Peyer's patch (tissue), 4 donors: Measurements from ENCODE around the gene OGFOD1. TPM values are rescaled to one million over a fixed set of nuclear protein-coding genes. Genes with fewer than 3 reads are reported as not detected.

Source experiments
- DNase-seq, 3 donors: peaks; one replicate each; pipeline ENCODE4 v3.0.0-alpha.2; 2017 to 2019
- H3K27ac ChIP-seq, 4 donors: fragments of 200-600 bp; sonication (generic); one replicate each; pipeline ENCODE4 v1.5.1; 2016 to 2019
- H3K27me3 ChIP-seq, 2 donors: fragments of 200-600 bp; sonication (generic); one replicate each; pipeline ENCODE4 v1.5.1; 2019
- H3K36me3 ChIP-seq, 3 donors: fragments of 200-600 bp; sonication (generic); one replicate each; pipeline ENCODE4 v1.5.1; 2016 to 2019
- H3K4me1 ChIP-seq, 4 donors: fragments of 200-600 bp; sonication (generic); one replicate each; pipeline ENCODE4 v1.5.1; 2016 to 2019
- H3K4me3 ChIP-seq, 4 donors: fragments of 200-600 bp; sonication (generic); 1 replicate in 3 of 4; 2 replicates in 1 of 4; pipeline ENCODE4 v1.5.1; 2016 to 2019; ENCODE audit warnings: mild to moderate bottlenecking in 1 of 4
- H3K9me3 ChIP-seq, 4 donors: fragments of 200-600 bp; sonication (generic); one replicate each; pipeline ENCODE4 v1.5.1; 2016 to 2019; ENCODE audit warnings: mild to moderate bottlenecking in 1 of 4
- CTCF ChIP-seq, 6 experiments: fragments of 450-650 bp in 4 of 6; fragments of 200-600 bp in 2 of 6; sonication (generic) in 1 of 6; IDR thresholded peaks; one replicate each; pipeline ENCODE4 v1.5.1; 2017 to 2019; ENCODE audit warnings: antibody characterized with exemption in 6 of 6, mild to moderate bottlenecking in 3 of 6, moderate library complexity in 1 of 6
- POLR2A ChIP-seq, 2 donors: fragments of 450-650 bp; IDR thresholded peaks; one replicate each; pipeline ENCODE4 v1.5.1; 2017; ENCODE audit warnings: antibody characterized with exemption in 2 of 2, mild to moderate bottlenecking in 2 of 2, moderate library complexity in 2 of 2
- total RNA-seq, 4 donors: library from RNA; depleted of rRNA; stranded (reverse); fragments of >200 nt; gene quantifications; one replicate each; pipeline ENCODE4 v1.1.0, GENCODE V29; 2016

Gene OGFOD1
- total RNA-seq, 4 donors from 2014 or later: 11.0 to 47.9 (median 18.0) TPM

GRCh38 chr16:56493815-56494214, 42.5 kb downstream of the OGFOD1 start:
- Histone ChIP-seq H3K4me3 (no peak overlapping the region), H3K27ac (no peak overlapping the region), H3K9me3 (no peaks in the 10 kb centered on the region), H3K4me1 (no peaks in the 10 kb centered on the region), H3K36me3 (peaks cover 0 to 39% (median 0%) of the 10 kb centered on the region in 3 donors), H3K27me3 (no peaks in the 10 kb centered on the region)
- no peak for DNase-seq
- TF ChIP-seq CTCF (IDR thresholded peaks at IDR 0.05) (no peak), POLR2A (IDR thresholded peaks at IDR 0.05) (no peak)

DNA sequence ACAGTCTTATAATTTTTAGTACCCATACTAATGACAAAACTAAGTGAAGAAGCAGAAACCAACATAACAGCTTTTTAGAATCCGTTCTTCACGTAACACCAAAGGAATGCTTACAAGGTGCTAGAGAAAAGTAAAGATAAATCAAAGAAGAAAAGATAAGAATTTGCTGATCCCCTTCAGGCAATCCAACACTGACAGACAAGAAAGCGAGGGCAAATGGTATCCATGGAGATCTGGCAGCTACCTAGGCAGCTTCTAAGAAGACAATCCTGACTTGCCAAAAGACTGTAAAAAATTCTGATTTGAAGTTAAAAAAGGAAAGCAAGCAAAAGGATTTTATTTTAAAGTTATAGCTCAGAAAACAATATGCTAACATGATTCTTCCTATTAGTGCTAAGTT, 53.8 kb downstream of the OGFOD1 start:
- TF ChIP-seq CTCF (IDR thresholded peaks at IDR 0.05): no peak
- TF ChIP-seq POLR2A (IDR thresholded peaks at IDR 0.05): no peak
- H3K4me1 ChIP-seq: no peaks in the 10 kb centered on the region
- H3K36me3 ChIP-seq: peaks cover 0 to 96% (median 0%) of the 10 kb centered on the region in 3 donors
- no peak for DNase-seq
- no peak overlapping the region for H3K27ac ChIP-seq
- no peaks in the 10 kb centered on the region for H3K27me3 ChIP-seq
- H3K4me3 ChIP-seq: no peak overlapping the region
- H3K9me3 ChIP-seq: no peaks in the 10 kb centered on the region

DNA sequence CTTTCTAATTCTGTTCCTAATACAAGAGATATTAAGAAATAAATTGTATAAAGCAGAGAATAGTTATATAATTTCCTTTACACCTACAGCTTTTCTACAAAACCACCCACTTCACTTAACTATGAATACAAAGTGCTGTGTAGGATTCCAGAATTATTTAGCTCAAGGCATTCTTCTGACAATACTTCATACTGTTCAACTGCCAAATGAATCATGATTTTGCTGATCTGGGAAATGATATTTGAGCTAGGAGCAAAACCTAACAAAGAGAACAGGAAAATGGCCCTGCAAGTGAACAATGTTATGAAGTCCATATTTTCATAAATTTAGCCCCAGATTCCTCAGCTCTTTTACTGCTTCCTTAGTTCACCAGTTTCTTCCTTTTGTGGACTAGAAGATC, 55.6 kb downstream of the OGFOD1 start:
- H3K27me3 ChIP-seq: no peaks in the 10 kb centered on the region
- H3K9me3 ChIP-seq: no peaks in the 10 kb centered on the region
- peaks cover 0 to 93% (median 0%) of the 10 kb centered on the region in 3 donors for H3K36me3 ChIP-seq
- H3K4me1 ChIP-seq: no peaks in the 10 kb centered on the region
- TF ChIP-seq POLR2A (IDR thresholded peaks at IDR 0.05): no peak
- TF ChIP-seq CTCF (IDR thresholded peaks at IDR 0.05): no peak
- no peak overlapping the region for H3K4me3 ChIP-seq
- H3K27ac ChIP-seq: no peak overlapping the region
- no peak for DNase-seq

- no peak for DNase-seq
- no peak overlapping the region for H3K4me3 ChIP-seq
- no peaks in the 10 kb centered on the region for H3K27me3 ChIP-seq
- H3K4me1 ChIP-seq: peaks cover 0 to 4% (median 0%) of the 10 kb centered on the region in 4 donors
- peaks cover 0 to 58% (median 0%) of the 10 kb centered on the region in 3 donors for H3K36me3 ChIP-seq
- no peak overlapping the region for H3K27ac ChIP-seq
- no peak for TF ChIP-seq CTCF (IDR thresholded peaks at IDR 0.05)
- TF ChIP-seq POLR2A (IDR thresholded peaks at IDR 0.05): no peak
- no peaks in the 10 kb centered on the region for H3K9me3 ChIP-seq
These were observed 59.2 kb downstream of the OGFOD1 start for GRCh38 chr16:56510544-56510943.

- H3K27ac ChIP-seq: no peak overlapping the region
- peaks cover 0 to 4% (median 0%) of the 10 kb centered on the region in 4 donors for H3K4me1 ChIP-seq
- no peak for TF ChIP-seq CTCF (IDR thresholded peaks at IDR 0.05)
- no peak for TF ChIP-seq POLR2A (IDR thresholded peaks at IDR 0.05)
These were observed 60.7 kb downstream of the OGFOD1 start for GRCh38 chr16:56512025-56512424.

DNA sequence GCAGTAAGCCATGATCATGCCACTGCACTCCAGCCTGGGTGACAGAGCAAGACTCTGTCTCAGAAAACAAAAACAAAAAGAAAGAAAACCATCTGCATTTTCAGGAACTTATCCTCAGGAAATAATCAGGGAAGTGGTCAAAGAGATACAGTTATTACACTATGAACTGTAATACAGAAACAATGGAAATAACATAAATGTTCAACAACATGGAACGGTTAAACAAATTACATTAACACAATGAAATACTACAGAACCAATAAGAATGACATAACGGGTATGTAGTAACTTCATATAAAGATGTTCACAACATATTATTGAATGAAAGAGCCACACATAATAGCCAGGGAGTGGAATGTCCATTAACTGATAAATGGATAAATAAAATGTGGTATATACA, 61.7 kb downstream of the OGFOD1 start:
- no peak for TF ChIP-seq POLR2A (IDR thresholded peaks at IDR 0.05)
- TF ChIP-seq CTCF (IDR thresholded peaks at IDR 0.05): no peak
- Histone ChIP-seq H3K27ac (no peak overlapping the region), H3K4me3 (no peak overlapping the region), H3K36me3 (peaks cover 0 to 35% (median 0%) of the 10 kb centered on the region in 3 donors), H3K27me3 (no peaks in the 10 kb centered on the region), H3K4me1 (peaks cover 0 to 15% (median 0%) of the 10 kb centered on the region in 4 donors), H3K9me3 (no peaks in the 10 kb centered on the region)
- no peak for DNase-seq

More at GRCh38 chr16:56512025-56512424, 60.7 kb downstream of the OGFOD1 start:
- Histone ChIP-seq H3K27me3 (no peaks in the 10 kb centered on the region), H3K4me3 (no peak overlapping the region), H3K9me3 (no peaks in the 10 kb centered on the region), H3K36me3 (peaks cover 0 to 44% (median 0%) of the 10 kb centered on the region in 3 donors)
- DNase-seq: no peak
